ENCODE data around the gene ZNF446. TPM values are rescaled to one million over a fixed set of nuclear protein-coding genes. Genes with fewer than 3 reads are reported as not detected.
A peak's percentile ranks its signal among the peaks of the same experiment; 100 is the strongest.
"Not testable (repeated sequence)": the region's sequence is repeated elsewhere in the genome, so short reads cannot be mapped to it uniquely, and the experiment has no call there.

The ZNF446 gene
- total RNA-seq, 1 donor = 18.1 TPM

DNA sequence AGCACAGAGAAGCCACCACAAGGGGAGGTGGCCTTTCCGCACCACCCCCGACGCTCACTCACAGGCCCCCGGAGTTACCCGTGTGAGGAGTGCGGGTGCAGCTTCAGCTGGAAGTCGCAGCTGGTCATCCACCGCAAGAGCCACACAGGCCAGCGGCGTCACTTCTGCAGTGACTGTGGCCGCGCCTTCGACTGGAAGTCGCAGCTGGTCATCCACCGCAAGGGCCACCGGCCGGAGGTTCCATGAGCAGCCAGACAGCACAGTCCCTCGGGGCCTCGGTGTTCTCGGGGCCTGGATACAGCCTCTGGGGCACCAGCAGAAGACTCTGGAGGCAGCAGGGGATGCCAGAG, 4.3 kb downstream of the ZNF446 start:
- no peak overlapping the region for H3K4me2 ChIP-seq (ENCODE audit: insufficient read depth, low read length)
- no peaks in the 10 kb centered on the region for H4K20me1 ChIP-seq (ENCODE audit: insufficient read depth, low read length)
- DNase-seq (ENCODE audit: insufficient read length, low spot score, missing footprints) = no peak
- H3K4me1 ChIP-seq (ENCODE audit: insufficient read depth, low read length) = peaks cover 4% of the 10 kb centered on the region
- no peaks in the 10 kb centered on the region for H3K9me3 ChIP-seq (ENCODE audit: low read depth, low read length)
- no peaks in the 10 kb centered on the region for H3K27me3 ChIP-seq (ENCODE audit: insufficient read depth, low read length)
- TF ChIP-seq, protein P1, sequence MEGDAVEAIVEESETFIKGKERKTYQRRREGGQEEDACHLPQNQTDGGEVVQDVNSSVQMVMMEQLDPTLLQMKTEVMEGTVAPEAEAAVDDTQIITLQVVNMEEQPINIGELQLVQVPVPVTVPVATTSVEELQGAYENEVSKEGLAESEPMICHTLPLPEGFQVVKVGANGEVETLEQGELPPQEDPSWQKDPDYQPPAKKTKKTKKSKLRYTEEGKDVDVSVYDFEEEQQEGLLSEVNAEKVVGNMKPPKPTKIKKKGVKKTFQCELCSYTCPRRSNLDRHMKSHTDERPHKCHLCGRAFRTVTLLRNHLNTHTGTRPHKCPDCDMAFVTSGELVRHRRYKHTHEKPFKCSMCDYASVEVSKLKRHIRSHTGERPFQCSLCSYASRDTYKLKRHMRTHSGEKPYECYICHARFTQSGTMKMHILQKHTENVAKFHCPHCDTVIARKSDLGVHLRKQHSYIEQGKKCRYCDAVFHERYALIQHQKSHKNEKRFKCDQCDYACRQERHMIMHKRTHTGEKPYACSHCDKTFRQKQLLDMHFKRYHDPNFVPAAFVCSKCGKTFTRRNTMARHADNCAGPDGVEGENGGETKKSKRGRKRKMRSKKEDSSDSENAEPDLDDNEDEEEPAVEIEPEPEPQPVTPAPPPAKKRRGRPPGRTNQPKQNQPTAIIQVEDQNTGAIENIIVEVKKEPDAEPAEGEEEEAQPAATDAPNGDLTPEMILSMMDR (IDR thresholded peaks at IDR 0.05; ENCODE audit: extremely low read depth, low read depth, low read length) = no peak
- no peak overlapping the region for H3K27ac ChIP-seq (ENCODE audit: low read depth, low read length)
- H3K4me3 ChIP-seq (ENCODE audit: insufficient read depth, low read length) = no peak overlapping the region
- no peak overlapping the region for H2AFZ ChIP-seq (ENCODE audit: low read length)
- H3K36me3 ChIP-seq (ENCODE audit: insufficient read depth, low read length) = no peaks in the 10 kb centered on the region
- no peaks in the 10 kb centered on the region for H3K79me2 ChIP-seq (ENCODE audit: insufficient read depth, low read length)

DNA sequence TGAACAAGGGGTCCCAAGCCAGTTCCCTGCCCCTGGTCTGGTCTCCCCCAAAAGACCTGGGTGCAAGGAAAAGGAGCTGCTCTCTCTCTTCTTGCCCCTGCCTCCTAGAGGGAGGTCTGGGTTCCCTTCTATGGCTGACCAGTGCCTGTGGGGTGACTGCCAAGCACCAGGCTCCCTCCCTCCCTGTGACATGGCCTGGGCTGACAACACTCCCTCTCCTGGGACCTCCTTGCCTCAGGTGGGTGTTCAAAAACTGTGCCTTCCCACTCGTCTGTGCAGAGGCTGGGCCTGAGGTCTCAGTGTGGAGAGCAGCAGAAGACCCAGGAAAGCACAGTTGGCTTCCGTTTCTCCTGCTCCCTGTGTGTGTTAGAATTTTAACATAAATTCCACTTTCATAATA, 4.7 kb downstream of the ZNF446 start:
- TF ChIP-seq, protein P1 (IDR thresholded peaks at IDR 0.05; ENCODE audit: extremely low read depth, low read depth, low read length) = no peak
- no peak overlapping the region for H3K27ac ChIP-seq (ENCODE audit: low read depth, low read length)
- H3K4me3 ChIP-seq (ENCODE audit: insufficient read depth, low read length) = no peak overlapping the region
- H3K9me3 ChIP-seq (ENCODE audit: low read depth, low read length) = no peaks in the 10 kb centered on the region
- peak; percentile 61 for DNase-seq (ENCODE audit: insufficient read length, low spot score, missing footprints)
- no peaks in the 10 kb centered on the region for H3K36me3 ChIP-seq (ENCODE audit: insufficient read depth, low read length)
- H2AFZ ChIP-seq (ENCODE audit: low read length) = no peak overlapping the region
- H3K4me2 ChIP-seq (ENCODE audit: insufficient read depth, low read length) = no peak overlapping the region
- H4K20me1 ChIP-seq (ENCODE audit: insufficient read depth, low read length) = no peaks in the 10 kb centered on the region
- H3K27me3 ChIP-seq (ENCODE audit: insufficient read depth, low read length) = no peaks in the 10 kb centered on the region
- H3K79me2 ChIP-seq (ENCODE audit: insufficient read depth, low read length) = no peaks in the 10 kb centered on the region
- H3K4me1 ChIP-seq (ENCODE audit: insufficient read depth, low read length) = peaks cover 4% of the 10 kb centered on the region

DNA sequence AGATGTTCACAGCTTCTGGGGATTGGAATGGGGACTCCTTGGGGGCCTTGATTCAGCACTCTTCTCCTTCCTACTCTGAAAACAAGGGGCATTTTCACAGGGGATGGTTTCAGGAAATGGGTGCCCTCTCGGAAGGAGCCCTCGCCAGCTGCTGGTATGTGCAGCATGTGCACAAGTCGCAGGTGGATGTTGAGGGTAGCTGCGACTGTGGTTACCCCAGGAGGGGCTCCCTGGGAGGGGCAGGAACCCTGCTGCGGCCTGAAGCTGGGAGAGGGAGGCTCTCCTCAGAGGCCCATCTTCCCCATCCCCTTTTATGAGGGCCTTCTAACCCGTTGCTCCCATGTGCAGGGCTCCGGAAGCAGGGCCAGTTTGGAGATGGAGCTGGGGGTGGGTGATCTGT, 6.2 kb downstream of the ZNF446 start:
- H3K4me1 ChIP-seq (ENCODE audit: insufficient read depth, low read length) = no peaks in the 10 kb centered on the region
- TF ChIP-seq, protein P1 (IDR thresholded peaks at IDR 0.05; ENCODE audit: extremely low read depth, low read depth, low read length) = no peak
- H3K27ac ChIP-seq (ENCODE audit: low read depth, low read length) = no peak overlapping the region
- H3K27me3 ChIP-seq (ENCODE audit: insufficient read depth, low read length) = no peaks in the 10 kb centered on the region
- no peaks in the 10 kb centered on the region for H4K20me1 ChIP-seq (ENCODE audit: insufficient read depth, low read length)
- no peak overlapping the region for H3K4me2 ChIP-seq (ENCODE audit: insufficient read depth, low read length)
- no peak overlapping the region for H3K4me3 ChIP-seq (ENCODE audit: insufficient read depth, low read length)
- H2AFZ ChIP-seq (ENCODE audit: low read length) = no peak overlapping the region
- DNase-seq (ENCODE audit: insufficient read length, low spot score, missing footprints) = no peak
- H3K79me2 ChIP-seq (ENCODE audit: insufficient read depth, low read length) = no peaks in the 10 kb centered on the region
- no peaks in the 10 kb centered on the region for H3K9me3 ChIP-seq (ENCODE audit: low read depth, low read length)
- H3K36me3 ChIP-seq (ENCODE audit: insufficient read depth, low read length) = no peaks in the 10 kb centered on the region

DNA sequence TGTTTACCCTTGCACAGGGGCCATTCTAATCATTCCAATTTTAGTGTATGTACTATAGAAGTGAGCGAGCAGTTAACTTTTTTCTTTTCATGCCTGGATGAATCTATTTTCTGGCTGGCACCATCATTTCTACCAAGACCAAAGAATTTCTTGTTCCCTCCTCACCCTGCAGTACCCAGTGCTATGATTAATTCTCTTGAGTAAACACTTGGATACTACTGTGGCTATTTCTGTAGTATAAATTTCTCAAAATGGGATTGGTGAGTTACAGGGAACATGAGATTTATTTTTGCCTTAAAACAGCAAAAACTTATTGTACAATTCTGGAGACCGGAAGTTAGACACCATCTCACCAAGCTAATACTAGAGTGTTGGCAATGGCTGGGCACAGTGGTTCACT, 7.6 kb downstream of the ZNF446 start:
- no peaks in the 10 kb centered on the region for H3K79me2 ChIP-seq (ENCODE audit: insufficient read depth, low read length)
- TF ChIP-seq, protein P1 (IDR thresholded peaks at IDR 0.05; ENCODE audit: extremely low read depth, low read depth, low read length) = no peak
- no peak overlapping the region for H2AFZ ChIP-seq (ENCODE audit: low read length)
- no peak overlapping the region for H3K4me2 ChIP-seq (ENCODE audit: insufficient read depth, low read length)
- H4K20me1 ChIP-seq (ENCODE audit: insufficient read depth, low read length) = no peaks in the 10 kb centered on the region
- H3K36me3 ChIP-seq (ENCODE audit: insufficient read depth, low read length) = no peaks in the 10 kb centered on the region
- no peaks in the 10 kb centered on the region for H3K27me3 ChIP-seq (ENCODE audit: insufficient read depth, low read length)
- H3K4me3 ChIP-seq (ENCODE audit: insufficient read depth, low read length) = no peak overlapping the region
- no peak overlapping the region for H3K27ac ChIP-seq (ENCODE audit: low read depth, low read length)
- H3K4me1 ChIP-seq (ENCODE audit: insufficient read depth, low read length) = no peaks in the 10 kb centered on the region
- H3K9me3 ChIP-seq (ENCODE audit: low read depth, low read length) = no peaks in the 10 kb centered on the region
- DNase-seq (ENCODE audit: insufficient read length, low spot score, missing footprints) = peak; percentile 85

DNA sequence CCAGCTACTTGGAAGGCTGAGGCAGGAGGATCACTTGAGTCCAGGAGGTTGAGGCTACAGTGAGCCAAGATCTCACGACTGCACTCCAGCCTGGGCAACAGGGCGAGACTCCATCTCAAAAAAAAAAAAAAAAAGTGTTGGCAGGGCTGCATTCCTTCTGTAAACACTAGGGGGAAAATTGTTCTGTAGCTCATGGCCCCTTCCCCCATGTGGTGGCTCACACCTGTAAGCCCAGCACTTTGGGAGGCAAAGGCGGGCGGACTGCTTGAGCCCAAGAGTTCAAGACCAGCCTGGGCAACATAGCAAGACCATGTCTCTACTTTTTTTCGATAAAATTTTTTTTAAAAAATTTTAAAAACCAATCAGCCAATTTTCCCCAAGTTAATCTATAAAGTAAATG, 8.2 kb downstream of the ZNF446 start:
- not testable (repeated sequence) for H3K27ac ChIP-seq (ENCODE audit: low read depth, low read length); H3K79me2 ChIP-seq (ENCODE audit: insufficient read depth, low read length)

More for the DNA sequence above, 8.2 kb downstream of the ZNF446 start:
- H3K4me2 ChIP-seq (ENCODE audit: insufficient read depth, low read length); H3K4me1 ChIP-seq (ENCODE audit: insufficient read depth, low read length); H3K36me3 ChIP-seq (ENCODE audit: insufficient read depth, low read length); H3K27me3 ChIP-seq (ENCODE audit: insufficient read depth, low read length); DNase-seq (ENCODE audit: insufficient read length, low spot score, missing footprints); H4K20me1 ChIP-seq (ENCODE audit: insufficient read depth, low read length); H3K9me3 ChIP-seq (ENCODE audit: low read depth, low read length); H3K4me3 ChIP-seq (ENCODE audit: insufficient read depth, low read length); H2AFZ ChIP-seq (ENCODE audit: low read length): not testable (repeated sequence)
